Dendritic cell treated with granulocyte-macrophage colony-stimulating factor and Interleukin-4, amounts not matched to agents 40 ng/mL and 50 ng/mL, for 4 days (primary cell): ENCODE results near the gene CTU1.

ENCODE experiments used
- H3K27ac Mint-ChIP-seq: one replicate; pipeline ENCODE4 v1.8.0; 2022; ENCODE audit warnings: mild to moderate bottlenecking, mixed read lengths
- H3K27me3 Mint-ChIP-seq: one replicate; pipeline ENCODE4 v1.8.0; 2022; ENCODE audit warnings: mild to moderate bottlenecking, mixed read lengths
- H3K36me3 Mint-ChIP-seq: one replicate; pipeline ENCODE4 v1.8.0; 2022; ENCODE audit warnings: low read depth, mixed read lengths
- H3K4me1 Mint-ChIP-seq: one replicate; pipeline ENCODE4 v1.8.0; 2022; ENCODE audit warnings: low read depth, mixed read lengths
- H3K4me3 Mint-ChIP-seq: one replicate; pipeline ENCODE4 v1.8.0; 2022; ENCODE audit warnings: mild to moderate bottlenecking, moderate library complexity, mixed read lengths
- H3K9me3 Mint-ChIP-seq: one replicate; pipeline ENCODE4 v1.8.0; 2022; ENCODE audit warnings: mixed read lengths
- intact Hi-C: fragments of 100-400 bp; cut with micrococcal nuclease; formaldehyde crosslinking; loops from one replicate; pipeline ENCODE4 v1.15.0; 2022

The CTU1 gene

DNA sequence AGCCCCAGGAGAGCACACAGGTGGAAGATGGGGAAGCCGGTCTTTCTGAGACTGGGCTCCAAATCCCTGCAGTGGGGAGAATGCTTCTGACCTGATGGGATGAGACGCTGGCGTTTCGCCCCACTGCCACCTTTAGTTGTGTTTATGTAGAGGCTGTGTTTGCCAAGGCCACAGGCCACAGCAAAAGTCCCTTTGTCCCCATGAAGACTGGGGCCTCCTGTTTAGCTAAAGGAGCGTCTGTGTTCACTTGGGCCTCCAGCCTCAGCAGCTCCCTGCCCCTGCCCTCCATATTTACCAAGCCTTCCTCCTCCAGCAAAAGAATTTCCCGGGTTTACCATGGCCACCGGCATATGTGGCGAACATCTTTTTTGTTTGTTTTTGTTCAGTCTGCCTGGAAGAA, 15.1 kb downstream of the CTU1 start:
- H3K27ac Mint-ChIP-seq, result no peak overlapping the region
- intact Hi-C loops, result no loop called here
- H3K27me3 Mint-ChIP-seq, result peaks cover 8% of the 10 kb centered on the region
- H3K4me1 Mint-ChIP-seq, result peaks cover 20% of the 10 kb centered on the region
- peaks cover 15% of the 10 kb centered on the region for H3K36me3 Mint-ChIP-seq
- no peak overlapping the region for H3K4me3 Mint-ChIP-seq
- H3K9me3 Mint-ChIP-seq, result no peaks in the 10 kb centered on the region

DNA sequence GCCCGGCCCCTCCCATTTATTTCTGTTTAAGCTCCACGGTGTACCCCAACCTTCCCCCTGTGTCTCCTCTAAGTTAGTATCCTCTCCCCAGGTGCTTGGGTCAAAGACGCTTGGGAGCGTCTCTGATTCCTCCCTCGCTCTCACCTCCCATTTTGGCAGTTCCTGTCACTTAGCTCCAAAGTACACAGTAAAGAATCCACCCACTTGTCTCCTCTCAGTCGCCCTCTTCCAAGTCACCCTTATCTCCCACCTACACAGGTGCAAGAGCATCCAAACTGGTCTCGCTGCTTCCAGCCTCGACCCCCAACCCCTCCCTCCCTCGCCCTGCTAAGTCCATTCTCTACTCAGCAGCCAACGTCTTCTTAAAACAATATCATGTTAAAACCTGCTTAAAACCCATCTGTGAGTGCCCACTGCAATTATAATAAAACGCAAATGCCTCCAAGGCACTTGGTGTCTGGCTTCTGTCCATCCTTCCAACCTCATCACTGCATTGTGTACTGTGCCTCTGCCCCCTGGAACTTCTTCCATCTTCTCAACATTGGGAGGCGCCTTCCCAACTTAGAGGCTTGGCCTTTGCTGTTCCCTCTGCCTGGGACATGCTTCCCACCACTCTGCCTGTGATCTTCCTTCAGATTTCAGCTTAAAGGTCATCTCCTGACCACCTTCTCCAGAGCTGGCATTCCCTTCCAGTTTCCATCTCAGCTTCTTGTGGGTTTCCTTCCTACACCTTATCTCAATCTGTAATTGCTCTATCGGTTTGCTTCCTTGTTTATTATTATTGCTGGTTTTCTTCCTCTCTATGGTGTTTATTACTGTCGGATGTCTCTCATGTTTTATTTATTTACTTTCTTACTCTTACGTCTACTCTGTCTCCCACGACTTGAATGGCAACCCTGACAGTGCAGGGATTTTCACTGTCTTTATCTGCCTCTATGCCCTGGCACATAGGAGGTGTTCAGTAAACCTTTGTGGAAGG, 16.0 kb downstream of the CTU1 start:
- peaks cover 8% of the 10 kb centered on the region for H3K27me3 Mint-ChIP-seq
- H3K4me1 Mint-ChIP-seq, result peaks cover 18% of the 10 kb centered on the region
- no peak overlapping the region for H3K4me3 Mint-ChIP-seq
- no peak overlapping the region for H3K27ac Mint-ChIP-seq
- H3K36me3 Mint-ChIP-seq, result peaks cover 7% of the 10 kb centered on the region
- no peaks in the 10 kb centered on the region for H3K9me3 Mint-ChIP-seq
- intact Hi-C loops, result no loop called here

GRCh38 chr19:51091126-51091525, 17.1 kb downstream of the CTU1 start:
- H3K9me3 Mint-ChIP-seq, result no peaks in the 10 kb centered on the region
- peaks cover 12% of the 10 kb centered on the region for H3K27me3 Mint-ChIP-seq
- H3K4me3 Mint-ChIP-seq, result no peak overlapping the region
- no peaks in the 10 kb centered on the region for H3K36me3 Mint-ChIP-seq
- H3K27ac Mint-ChIP-seq, result no peak overlapping the region
- H3K4me1 Mint-ChIP-seq, result peaks cover 10% of the 10 kb centered on the region
- intact Hi-C loops, result no loop called here

DNA sequence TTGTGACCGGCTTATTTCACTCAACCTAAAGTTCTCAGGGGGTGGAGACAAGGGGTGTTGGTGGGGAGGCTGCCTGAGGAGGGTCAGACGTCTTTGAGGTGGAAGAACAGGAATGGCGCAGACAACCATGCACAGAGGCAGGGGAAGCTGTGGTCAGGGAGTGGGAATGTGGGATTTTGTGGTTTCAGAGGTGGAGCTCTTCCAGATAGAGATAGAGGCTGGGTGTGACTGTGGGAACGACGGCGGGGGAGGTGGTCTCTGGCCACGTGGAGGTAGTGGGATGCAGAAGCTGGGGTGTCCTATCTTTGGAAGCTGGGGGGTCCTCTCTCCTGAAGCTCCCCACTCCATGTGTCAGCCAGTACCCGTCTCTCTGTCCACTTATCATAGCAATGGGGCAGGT, 17.7 kb downstream of the CTU1 start:
- Mint-ChIP-seq H3K27me3 (peaks cover 12% of the 10 kb centered on the region), H3K9me3 (no peaks in the 10 kb centered on the region), H3K36me3 (no peaks in the 10 kb centered on the region), H3K4me3 (no peak overlapping the region), H3K27ac (no peak overlapping the region), H3K4me1 (peaks cover 10% of the 10 kb centered on the region)
- intact Hi-C loops, result no loop called here

DNA sequence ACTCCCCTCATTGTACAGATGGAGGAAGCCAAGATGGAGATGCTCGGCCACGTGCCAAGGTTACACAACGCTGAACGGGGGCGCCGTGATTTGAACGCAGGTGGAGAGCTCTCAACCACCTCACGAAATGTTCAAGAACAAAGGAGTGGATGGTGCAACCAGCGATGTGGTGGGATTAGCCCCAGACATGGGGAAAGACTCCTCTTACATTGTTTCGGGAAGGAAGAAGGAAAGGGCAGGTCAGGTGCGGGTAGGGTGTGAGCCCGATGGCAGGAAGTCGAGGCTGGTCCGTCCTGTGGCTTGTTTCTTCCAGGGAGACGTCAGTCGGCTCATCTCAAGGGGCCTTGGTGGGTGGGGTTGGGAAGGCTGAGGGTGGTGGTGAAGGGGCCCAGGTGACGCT, 18.4 kb downstream of the CTU1 start:
- intact Hi-C loops, result no loop called here
- Mint-ChIP-seq H3K4me3 (no peak overlapping the region), H3K36me3 (no peaks in the 10 kb centered on the region), H3K27ac (no peak overlapping the region), H3K9me3 (no peaks in the 10 kb centered on the region), H3K27me3 (peaks cover 12% of the 10 kb centered on the region), H3K4me1 (peaks cover 10% of the 10 kb centered on the region)

- Mint-ChIP-seq H3K4me1 (peaks cover 6% of the 10 kb centered on the region), H3K27me3 (peaks cover 30% of the 10 kb centered on the region), H3K36me3 (no peaks in the 10 kb centered on the region), H3K9me3 (no peaks in the 10 kb centered on the region), H3K27ac (no peak overlapping the region), H3K4me3 (no peak overlapping the region)
- intact Hi-C loops, result no loop called here
These were observed 21.9 kb downstream of the CTU1 start for GRCh38 chr19:51086153-51086850.

GRCh38 chr19:51084505-51084904, 23.7 kb downstream of the CTU1 start:
- H3K36me3 Mint-ChIP-seq, result no peaks in the 10 kb centered on the region
- no peak overlapping the region for H3K27ac Mint-ChIP-seq
- no peaks in the 10 kb centered on the region for H3K4me1 Mint-ChIP-seq
- peaks cover 26% of the 10 kb centered on the region for H3K27me3 Mint-ChIP-seq
- intact Hi-C loops, result no loop called here
- H3K9me3 Mint-ChIP-seq, result no peaks in the 10 kb centered on the region
- H3K4me3 Mint-ChIP-seq, result no peak overlapping the region

- peaks cover 26% of the 10 kb centered on the region for H3K27me3 Mint-ChIP-seq
- H3K27ac Mint-ChIP-seq, result no peak overlapping the region
- intact Hi-C loops, result no loop called here
- H3K4me1 Mint-ChIP-seq, result no peaks in the 10 kb centered on the region
- no peak overlapping the region for H3K4me3 Mint-ChIP-seq
- H3K9me3 Mint-ChIP-seq, result no peaks in the 10 kb centered on the region
- no peaks in the 10 kb centered on the region for H3K36me3 Mint-ChIP-seq
These were observed 24.4 kb downstream of the CTU1 start for GRCh38 chr19:51083783-51084182.

DNA sequence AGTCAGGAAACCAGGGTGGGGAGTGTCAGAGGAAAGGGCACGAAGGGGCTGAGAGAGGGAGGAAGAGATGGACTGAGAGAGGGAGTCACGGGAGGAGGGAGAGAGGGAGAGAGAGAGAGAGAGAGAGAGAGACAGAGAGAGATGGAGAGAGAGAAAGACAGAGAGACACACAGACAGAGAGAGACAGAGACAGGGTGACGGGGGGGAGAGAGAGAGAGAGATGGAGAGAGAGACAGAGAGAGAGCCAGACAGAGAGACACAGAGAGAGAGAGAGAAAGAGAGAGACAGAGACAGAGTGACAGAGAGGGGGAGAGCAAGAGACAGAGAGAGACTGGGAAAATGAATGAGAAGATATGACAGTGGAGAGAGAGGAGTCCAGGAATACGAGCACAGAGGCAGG, 25.0 kb downstream of the CTU1 start:
- Mint-ChIP-seq H3K4me1 (no peaks in the 10 kb centered on the region), H3K36me3 (no peaks in the 10 kb centered on the region), H3K27me3 (peaks cover 26% of the 10 kb centered on the region), H3K9me3 (no peaks in the 10 kb centered on the region), H3K4me3 (no peak overlapping the region), H3K27ac (no peak overlapping the region)
- intact Hi-C loops, result no loop called here

DNA sequence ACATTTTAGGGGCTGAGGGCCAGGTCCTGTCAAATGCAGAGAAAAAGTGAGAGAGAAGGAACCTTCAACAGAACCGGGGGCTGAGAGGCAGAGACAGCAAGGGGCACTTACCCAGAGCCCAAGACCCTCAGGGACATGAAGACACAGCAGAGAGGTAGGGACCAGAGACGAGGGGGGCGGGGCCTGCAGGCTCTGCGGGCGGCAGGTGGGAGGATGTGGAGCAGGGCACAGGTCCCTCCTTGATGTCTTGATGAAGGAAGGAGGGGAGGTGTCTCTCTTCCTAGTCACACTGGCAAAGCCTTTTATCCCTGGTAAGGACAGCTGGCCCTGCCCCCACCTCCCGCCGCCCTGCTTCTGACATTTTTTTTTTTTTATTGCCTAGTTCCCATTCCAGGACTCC, 25.6 kb downstream of the CTU1 start, which contains the start of gene KLK14:
KLK14 (minus strand) TSS at position 277 of the 400 bp plus-strand sequence; CDS start at position 4, 273 bp downstream.
- Mint-ChIP-seq H3K4me1 (no peaks in the 10 kb centered on the region), H3K9me3 (no peaks in the 10 kb centered on the region), H3K36me3 (no peaks in the 10 kb centered on the region), H3K27ac (no peak within 1 kb of the TSS), H3K4me3 (no peak within 1 kb of the TSS), H3K27me3 (peaks cover 26% of the 10 kb centered on the region)
- intact Hi-C loops, result no loop called here

DNA sequence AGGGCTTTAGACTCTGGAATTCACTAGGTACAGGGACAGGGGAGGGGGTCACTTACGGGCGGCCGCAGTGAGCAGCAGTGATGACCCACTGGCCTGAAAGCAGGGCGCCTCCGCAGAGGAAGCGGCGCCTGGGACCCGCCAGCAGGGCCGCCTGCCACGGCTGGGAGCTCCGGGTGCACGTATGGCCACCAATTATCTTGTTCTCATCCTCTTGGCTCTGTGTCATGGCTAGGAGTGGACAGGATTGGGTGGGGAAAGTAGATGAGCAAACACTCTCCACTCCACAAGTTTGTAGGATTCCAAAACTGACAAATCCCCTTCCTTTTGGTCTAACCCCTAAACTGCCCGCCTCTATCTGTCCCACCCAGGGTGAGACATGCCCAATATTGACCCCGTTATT, 26.7 kb downstream of the CTU1 start:
- no peak overlapping the region for H3K27ac Mint-ChIP-seq
- no peaks in the 10 kb centered on the region for H3K9me3 Mint-ChIP-seq
- intact Hi-C loops, result no loop called here
- H3K27me3 Mint-ChIP-seq, result peaks cover 25% of the 10 kb centered on the region
- H3K4me3 Mint-ChIP-seq, result no peak overlapping the region
- no peaks in the 10 kb centered on the region for H3K36me3 Mint-ChIP-seq
- H3K4me1 Mint-ChIP-seq, result no peaks in the 10 kb centered on the region

GRCh38 chr19:51079481-51080110, 28.6 kb downstream of the CTU1 start:
- intact Hi-C loops, result no loop called here
- peaks cover 34% of the 10 kb centered on the region for H3K27me3 Mint-ChIP-seq

DNA sequence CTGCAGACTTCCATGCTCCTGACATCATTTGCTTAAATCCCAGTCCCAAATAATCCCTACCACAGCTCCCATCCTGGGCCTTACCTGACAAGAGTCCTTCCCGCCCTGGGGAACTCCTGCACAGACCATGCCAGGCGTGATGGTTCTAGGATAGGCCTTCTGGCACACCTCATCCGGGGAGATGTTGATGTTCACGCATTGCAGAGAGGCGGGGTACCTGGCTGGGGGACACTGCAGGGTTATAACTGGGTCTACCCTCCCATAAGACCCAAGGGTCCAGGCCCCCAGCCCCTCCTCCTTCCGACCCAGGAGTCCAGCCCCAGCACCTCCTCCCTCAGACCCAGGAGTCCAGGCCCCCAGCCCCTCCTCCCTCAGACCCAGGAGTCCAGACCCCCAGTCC, 29.5 kb downstream of the CTU1 start:
- no peak overlapping the region for H3K4me3 Mint-ChIP-seq

More at GRCh38 chr19:51079481-51080110, 28.6 kb downstream of the CTU1 start:
- Mint-ChIP-seq H3K4me1 (no peaks in the 10 kb centered on the region), H3K4me3 (no peak overlapping the region), H3K9me3 (peaks cover 2% of the 10 kb centered on the region), H3K27ac (no peak overlapping the region), H3K36me3 (no peaks in the 10 kb centered on the region)

GRCh38 chr19:51078104-51078503, 30.1 kb downstream of the CTU1 start:
- intact Hi-C loops, result no loop called here
- peaks cover 16% of the 10 kb centered on the region for H3K9me3 Mint-ChIP-seq
- H3K36me3 Mint-ChIP-seq, result no peaks in the 10 kb centered on the region
- no peak overlapping the region for H3K27ac Mint-ChIP-seq
- no peak overlapping the region for H3K4me3 Mint-ChIP-seq
- H3K27me3 Mint-ChIP-seq, result peaks cover 30% of the 10 kb centered on the region
- no peaks in the 10 kb centered on the region for H3K4me1 Mint-ChIP-seq

More for the DNA sequence above, 29.5 kb downstream of the CTU1 start:
- no peak overlapping the region for H3K27ac Mint-ChIP-seq
- no peaks in the 10 kb centered on the region for H3K4me1 Mint-ChIP-seq
- H3K36me3 Mint-ChIP-seq, result no peaks in the 10 kb centered on the region
- peaks cover 36% of the 10 kb centered on the region for H3K27me3 Mint-ChIP-seq
- peaks cover 10% of the 10 kb centered on the region for H3K9me3 Mint-ChIP-seq
- intact Hi-C loops, result no loop called here
